UCSD-AML1 (cell line): ENCODE data around the gene HYAL3.
A peak's percentile ranks its signal among the peaks of the same experiment; 100 is the strongest.
"Not testable (repeated sequence)": the region's sequence is repeated elsewhere in the genome, so short reads cannot be mapped to it uniquely, and the experiment has no call there.

Experiments
- DNase-seq: peaks from one replicate; lab custom pipeline; 2025; ENCODE audit not compliant: unreplicated experiment; lab: John Stamatoyannopoulos, UW

The HYAL3 gene

GRCh38 chr3:50292159-50293078, 6.8 kb downstream of the HYAL3 start, which contains the start of gene IFRD2:
Gene IFRD2 (minus strand): TSS chr3:50292429. CDS start chr3:50292274, 155 bp downstream.
- peak; percentile 97 for DNase-seq

GRCh38 chr3:50290161-50290641, 9.0 kb downstream of the HYAL3 start:
- DNase-seq, result no peak

- DNase-seq, result no peak
Measured at GRCh38 chr3:50289130-50289529, 10.1 kb downstream of the HYAL3 start.

GRCh38 chr3:50288387-50289007, 10.7 kb downstream of the HYAL3 start:
- no peak for DNase-seq

- no peak for DNase-seq
Measured at GRCh38 chr3:50287262-50287661, 11.9 kb downstream of the HYAL3 start.

GRCh38 chr3:50286322-50287227, 12.6 kb downstream of the HYAL3 start:
- no peak for DNase-seq

GRCh38 chr3:50284121-50284520, 15.1 kb downstream of the HYAL3 start:
- not testable (repeated sequence) for DNase-seq

GRCh38 chr3:50279255-50280016, 19.8 kb downstream of the HYAL3 start:
- DNase-seq, result no peak

- no peak for DNase-seq
Measured at GRCh38 chr3:50278880-50279224, 20.4 kb downstream of the HYAL3 start, which contains the start of gene LSMEM2. Gene LSMEM2 (plus strand): TSS chr3:50279087. CDS start chr3:50279114, 27 bp downstream.

GRCh38 chr3:50278123-50278879, 20.9 kb downstream of the HYAL3 start:
- DNase-seq, result no peak

GRCh38 chr3:50276762-50277101, 22.5 kb downstream of the HYAL3 start:
- DNase-seq, result no peak

GRCh38 chr3:50275996-50276761, 23.0 kb downstream of the HYAL3 start:
- DNase-seq, result no peak

GRCh38 chr3:50275141-50275995, 23.8 kb downstream of the HYAL3 start:
- DNase-seq, result no peak

GRCh38 chr3:50274371-50275104, 24.7 kb downstream of the HYAL3 start:
- peak; percentile 76 for DNase-seq

GRCh38 chr3:50273689-50274065, 25.5 kb downstream of the HYAL3 start:
- DNase-seq, result no peak

- DNase-seq, result peak; percentile 86
Measured at GRCh38 chr3:50272911-50273688, 26.1 kb downstream of the HYAL3 start.

GRCh38 chr3:50272538-50272910, 26.7 kb downstream of the HYAL3 start:
- not testable (repeated sequence) for DNase-seq
